Measurements from ENCODE around the gene CCP110.
A peak's percentile ranks its signal among the peaks of the same experiment; 100 is the strongest.

CCP110 gene

GRCh38 chr16:19523559-19524355 is at the start of gene CCP110:
Gene CCP110 (plus strand): TSS chr16:19523942. CDS start chr16:19527882, 3,940 bp downstream.
- DNase-seq: peak; percentile 84

GRCh38 chr16:19474617-19475016 is 49.1 kb upstream of the CCP110 start:
- peak; percentile 2 for DNase-seq

- DNase-seq: no peak
These were observed 45.2 kb upstream of the CCP110 start for GRCh38 chr16:19478505-19478904.

- no peak for DNase-seq
These were observed 44.4 kb upstream of the CCP110 start for GRCh38 chr16:19479302-19479721.

- no peak for DNase-seq
These were observed 42.4 kb upstream of the CCP110 start for GRCh38 chr16:19481296-19481695.

- no peak for DNase-seq
These were observed 42.0 kb upstream of the CCP110 start for GRCh38 chr16:19481769-19482168.

GRCh38 chr16:19482291-19482690 is 41.5 kb upstream of the CCP110 start:
- DNase-seq: no peak

GRCh38 chr16:19484096-19484495 is 39.6 kb upstream of the CCP110 start:
- DNase-seq: no peak

- no peak for DNase-seq
These were observed 38.1 kb upstream of the CCP110 start for GRCh38 chr16:19485611-19486010.

- no peak for DNase-seq
These were observed 37.7 kb upstream of the CCP110 start for GRCh38 chr16:19486051-19486450.

- no peak for DNase-seq
These were observed 36.9 kb upstream of the CCP110 start for GRCh38 chr16:19486750-19487325.

GRCh38 chr16:19488213-19488640 is 35.5 kb upstream of the CCP110 start:
- DNase-seq: no peak

- no peak for DNase-seq
These were observed 33.1 kb upstream of the CCP110 start for GRCh38 chr16:19490619-19491018.

GRCh38 chr16:19497176-19497575 is 26.6 kb upstream of the CCP110 start:
- no peak for DNase-seq

- no peak for DNase-seq
These were observed 24.7 kb upstream of the CCP110 start for GRCh38 chr16:19499006-19499405.

GRCh38 chr16:19499481-19499880 is 24.3 kb upstream of the CCP110 start:
- no peak for DNase-seq

GRCh38 chr16:19502395-19503131 is 21.2 kb upstream of the CCP110 start:
- peak; percentile 1 for DNase-seq

- DNase-seq: no peak
These were observed 20.2 kb upstream of the CCP110 start for GRCh38 chr16:19503461-19504075.

GRCh38 chr16:19505600-19506303 is 18.0 kb upstream of the CCP110 start:
- DNase-seq: no peak

GRCh38 chr16:19506965-19507364 is 16.8 kb upstream of the CCP110 start:
- DNase-seq: no peak

- no peak for DNase-seq
These were observed 15.9 kb upstream of the CCP110 start for GRCh38 chr16:19507867-19508266.

- no peak for DNase-seq
These were observed 11.4 kb upstream of the CCP110 start for GRCh38 chr16:19512297-19512696.

All from NCI-H748 treated with DMSO at 0.1 percent for 48 hours (cell line).